Measurements from ENCODE around the gene CEMIP. TPM values are rescaled to one million over a fixed set of nuclear protein-coding genes. Genes with fewer than 3 reads are reported as not detected.

Gene CEMIP
- total RNA-seq, 1 donor from 2014 or later = 0.52 TPM

DNA sequence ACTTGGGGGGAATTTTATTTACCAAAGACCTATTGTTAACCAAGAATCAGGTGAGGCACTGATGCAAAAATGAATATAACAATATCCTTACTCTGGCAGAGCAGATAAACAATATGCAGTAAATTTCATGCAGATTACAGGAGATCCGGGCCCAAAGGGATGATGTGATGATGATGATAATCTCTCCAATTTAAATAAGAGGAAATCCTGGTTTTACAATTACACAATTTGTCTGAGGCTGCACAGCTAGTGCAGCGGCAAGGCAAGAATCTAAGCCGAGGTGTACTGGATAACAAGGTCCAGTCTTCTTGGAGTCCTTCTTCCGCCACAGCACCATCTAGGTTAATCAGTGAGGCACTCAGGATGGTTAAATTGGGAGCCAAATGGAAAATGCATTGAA lies 212.8 kb downstream of the CEMIP start:
- H3K4me3 ChIP-seq (ENCODE audit: low read length in 3 of 3) = no peak overlapping the region
- H3K9ac ChIP-seq (ENCODE audit: low read depth in 1 of 3, low read length in 3 of 3) = no peak overlapping the region
- H3K9me3 ChIP-seq (ENCODE audit: control insufficient read depth in 3 of 3, low read length in 3 of 3) = no peaks in the 10 kb centered on the region
- no peak overlapping the region for H3K27ac ChIP-seq (ENCODE audit: low read depth, low read length)
- H3K36me3 ChIP-seq (ENCODE audit: control insufficient read depth in 3 of 3, insufficient read depth in 3 of 3, low read length in 3 of 3) = no peaks in the 10 kb centered on the region
- peaks cover 19 to 30% (median 21%) of the 10 kb centered on the region in 3 donors for H3K4me1 ChIP-seq (ENCODE audit: control insufficient read depth in 3 of 3, insufficient read depth in 3 of 3, low read length in 3 of 3)
- H3K27me3 ChIP-seq (ENCODE audit: control insufficient read depth in 3 of 3, insufficient read depth in 3 of 3, low read length in 3 of 3) = no peaks in the 10 kb centered on the region

DNA sequence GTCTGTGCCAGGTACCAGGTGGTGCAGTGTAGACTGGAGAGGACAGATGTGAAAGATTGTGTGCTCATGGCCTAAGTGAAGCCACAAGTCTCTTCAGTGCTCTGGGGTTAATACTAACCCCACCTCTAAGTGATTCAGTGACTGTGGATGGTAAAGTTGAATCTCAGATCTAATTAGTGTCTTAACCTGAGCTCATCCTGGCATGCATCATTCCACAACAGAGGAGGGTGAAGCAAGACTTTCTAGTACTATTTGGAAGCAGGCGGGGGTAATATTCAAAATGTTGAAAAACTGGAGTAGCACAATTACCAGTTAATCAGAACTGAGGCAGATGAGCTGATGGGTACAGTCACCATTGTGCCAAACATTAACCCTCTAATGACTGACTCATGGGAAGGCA lies 213.3 kb downstream of the CEMIP start:
- Histone ChIP-seq H3K36me3 (ENCODE audit: control insufficient read depth in 3 of 3, insufficient read depth in 3 of 3, low read length in 3 of 3) (no peaks in the 10 kb centered on the region), H3K27me3 (ENCODE audit: control insufficient read depth in 3 of 3, insufficient read depth in 3 of 3, low read length in 3 of 3) (no peaks in the 10 kb centered on the region), H3K27ac (ENCODE audit: low read depth, low read length) (no peak overlapping the region), H3K4me3 (ENCODE audit: low read length in 3 of 3) (no peak overlapping the region), H3K9ac (ENCODE audit: low read depth in 1 of 3, low read length in 3 of 3) (no peak overlapping the region), H3K4me1 (ENCODE audit: control insufficient read depth in 3 of 3, insufficient read depth in 3 of 3, low read length in 3 of 3) (peaks cover 18 to 28% (median 21%) of the 10 kb centered on the region in 3 donors), H3K9me3 (ENCODE audit: control insufficient read depth in 3 of 3, low read length in 3 of 3) (no peaks in the 10 kb centered on the region)

DNA sequence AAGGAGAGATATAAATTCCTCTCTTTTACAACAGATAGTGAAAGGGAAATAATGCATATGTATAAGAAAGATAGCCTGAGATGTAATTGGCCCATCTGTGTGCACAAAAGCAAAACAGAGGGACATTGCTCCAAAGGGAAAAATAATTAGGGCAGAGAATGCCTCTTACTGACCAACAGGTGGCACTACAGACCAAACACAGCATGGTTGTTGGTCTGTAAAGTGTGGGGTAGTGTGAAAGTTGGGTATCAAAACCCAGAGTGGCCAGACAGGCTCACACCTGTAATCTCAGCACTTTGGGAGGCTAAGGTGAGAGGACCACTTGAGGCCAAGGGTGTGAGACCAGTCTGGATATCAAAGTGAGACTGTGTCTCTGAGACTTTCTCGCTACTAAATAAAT lies 217.1 kb downstream of the CEMIP start:
- Histone ChIP-seq H3K4me1 (ENCODE audit: control insufficient read depth in 3 of 3, insufficient read depth in 3 of 3, low read length in 3 of 3) (peaks cover 5 to 12% (median 9%) of the 10 kb centered on the region in 3 donors), H3K9me3 (ENCODE audit: control insufficient read depth in 3 of 3, low read length in 3 of 3) (no peaks in the 10 kb centered on the region), H3K27me3 (ENCODE audit: control insufficient read depth in 3 of 3, insufficient read depth in 3 of 3, low read length in 3 of 3) (peaks cover 0 to 7% (median 5%) of the 10 kb centered on the region in 3 donors), H3K9ac (ENCODE audit: low read depth in 1 of 3, low read length in 3 of 3) (no peak overlapping the region), H3K27ac (ENCODE audit: low read depth, low read length) (no peak overlapping the region), H3K36me3 (ENCODE audit: control insufficient read depth in 3 of 3, insufficient read depth in 3 of 3, low read length in 3 of 3) (no peaks in the 10 kb centered on the region), H3K4me3 (ENCODE audit: low read length in 3 of 3) (no peak overlapping the region)

DNA sequence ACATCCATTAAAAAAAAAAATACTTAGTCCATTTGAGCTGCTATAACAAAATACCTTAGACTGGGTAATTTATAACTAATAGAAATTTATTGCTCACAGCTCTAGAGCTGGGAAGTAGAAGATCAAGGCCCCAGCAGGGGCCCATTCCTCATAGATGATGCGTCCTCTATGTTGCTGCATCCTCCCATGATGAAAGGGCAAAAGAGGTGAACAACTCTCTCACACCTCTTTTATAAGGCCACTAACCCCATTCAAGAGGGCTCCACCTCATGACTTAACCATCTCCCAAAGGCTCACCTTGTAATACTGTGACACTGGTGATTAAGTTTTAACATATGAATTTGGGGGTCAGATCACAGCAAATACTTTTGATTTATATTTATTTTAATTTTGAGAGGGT lies 218.5 kb downstream of the CEMIP start:
- Histone ChIP-seq H3K9ac (ENCODE audit: low read depth in 1 of 3, low read length in 3 of 3) (no peak overlapping the region), H3K36me3 (ENCODE audit: control insufficient read depth in 3 of 3, insufficient read depth in 3 of 3, low read length in 3 of 3) (no peaks in the 10 kb centered on the region), H3K9me3 (ENCODE audit: control insufficient read depth in 3 of 3, low read length in 3 of 3) (no peaks in the 10 kb centered on the region), H3K4me1 (ENCODE audit: control insufficient read depth in 3 of 3, insufficient read depth in 3 of 3, low read length in 3 of 3) (peaks cover 5 to 10% (median 9%) of the 10 kb centered on the region in 3 donors), H3K27me3 (ENCODE audit: control insufficient read depth in 3 of 3, insufficient read depth in 3 of 3, low read length in 3 of 3) (peaks cover 9 to 17% (median 14%) of the 10 kb centered on the region in 3 donors), H3K27ac (ENCODE audit: low read depth, low read length) (no peak overlapping the region), H3K4me3 (ENCODE audit: low read length in 3 of 3) (no peak overlapping the region)

DNA sequence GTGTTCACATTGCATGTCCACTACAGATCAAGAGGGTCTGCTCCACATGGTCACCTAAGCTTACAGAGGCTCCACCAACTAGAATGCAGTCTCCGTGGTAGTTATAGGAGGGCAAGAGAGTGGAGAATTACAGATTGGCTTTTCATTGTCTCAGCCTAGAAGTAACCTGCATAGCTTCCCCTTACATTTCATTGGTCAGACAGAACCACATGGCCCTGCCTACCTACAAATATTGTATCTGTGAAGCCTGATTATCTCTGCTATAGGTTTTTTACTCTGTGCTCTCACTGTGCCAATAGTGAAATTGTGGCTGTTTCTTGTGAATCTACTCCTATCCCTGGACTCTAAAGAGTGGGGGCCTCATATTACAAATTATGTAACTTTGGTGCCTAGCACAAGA lies 219.1 kb downstream of the CEMIP start:
- H3K36me3 ChIP-seq (ENCODE audit: control insufficient read depth in 3 of 3, insufficient read depth in 3 of 3, low read length in 3 of 3) = peaks cover 0 to 2% (median 0%) of the 10 kb centered on the region in 3 donors
- peaks cover 13 to 22% (median 18%) of the 10 kb centered on the region in 3 donors for H3K27me3 ChIP-seq (ENCODE audit: control insufficient read depth in 3 of 3, insufficient read depth in 3 of 3, low read length in 3 of 3)
- H3K4me3 ChIP-seq (ENCODE audit: low read length in 3 of 3) = no peak overlapping the region
- no peaks in the 10 kb centered on the region for H3K9me3 ChIP-seq (ENCODE audit: control insufficient read depth in 3 of 3, low read length in 3 of 3)
- no peak overlapping the region for H3K9ac ChIP-seq (ENCODE audit: low read depth in 1 of 3, low read length in 3 of 3)
- H3K27ac ChIP-seq (ENCODE audit: low read depth, low read length) = no peak overlapping the region
- peaks cover 8 to 13% (median 13%) of the 10 kb centered on the region in 3 donors for H3K4me1 ChIP-seq (ENCODE audit: control insufficient read depth in 3 of 3, insufficient read depth in 3 of 3, low read length in 3 of 3)

DNA sequence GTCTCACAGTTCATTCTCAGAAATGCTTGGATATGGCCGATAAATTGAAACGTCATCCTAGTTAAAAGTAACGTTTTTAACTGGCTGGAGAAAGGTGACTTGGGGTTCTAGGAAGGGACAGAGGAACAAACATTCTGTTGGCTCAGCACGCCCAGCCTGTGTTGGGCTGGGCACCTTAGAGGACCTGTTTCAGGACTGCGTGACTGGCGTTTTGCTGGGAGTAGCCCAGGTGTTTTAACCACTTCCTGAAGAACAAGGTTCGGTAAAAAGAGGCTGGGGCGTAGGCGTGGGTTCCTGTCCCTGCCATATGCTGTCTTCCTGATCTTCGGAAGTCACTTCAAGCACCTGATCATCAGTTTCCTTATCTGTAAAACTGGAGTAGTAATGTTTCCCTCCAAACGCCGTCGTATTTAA lies 220.5 kb downstream of the CEMIP start:
- Histone ChIP-seq H3K4me3 (ENCODE audit: low read length in 3 of 3) (peak overlapping the region in 2 of 3 donors; percentile 68 to 75), H3K27ac (ENCODE audit: low read depth, low read length) (no peak overlapping the region), H3K9me3 (ENCODE audit: control insufficient read depth in 3 of 3, low read length in 3 of 3) (no peaks in the 10 kb centered on the region), H3K27me3 (ENCODE audit: control insufficient read depth in 3 of 3, insufficient read depth in 3 of 3, low read length in 3 of 3) (peaks cover 13 to 22% (median 20%) of the 10 kb centered on the region in 3 donors), H3K4me1 (ENCODE audit: control insufficient read depth in 3 of 3, insufficient read depth in 3 of 3, low read length in 3 of 3) (peaks cover 8 to 13% (median 13%) of the 10 kb centered on the region in 3 donors), H3K36me3 (ENCODE audit: control insufficient read depth in 3 of 3, insufficient read depth in 3 of 3, low read length in 3 of 3) (peaks cover 0 to 2% (median 0%) of the 10 kb centered on the region in 3 donors), H3K9ac (ENCODE audit: low read depth in 1 of 3, low read length in 3 of 3) (peak overlapping the region in 1 of 3 donors; percentile 81)

DNA sequence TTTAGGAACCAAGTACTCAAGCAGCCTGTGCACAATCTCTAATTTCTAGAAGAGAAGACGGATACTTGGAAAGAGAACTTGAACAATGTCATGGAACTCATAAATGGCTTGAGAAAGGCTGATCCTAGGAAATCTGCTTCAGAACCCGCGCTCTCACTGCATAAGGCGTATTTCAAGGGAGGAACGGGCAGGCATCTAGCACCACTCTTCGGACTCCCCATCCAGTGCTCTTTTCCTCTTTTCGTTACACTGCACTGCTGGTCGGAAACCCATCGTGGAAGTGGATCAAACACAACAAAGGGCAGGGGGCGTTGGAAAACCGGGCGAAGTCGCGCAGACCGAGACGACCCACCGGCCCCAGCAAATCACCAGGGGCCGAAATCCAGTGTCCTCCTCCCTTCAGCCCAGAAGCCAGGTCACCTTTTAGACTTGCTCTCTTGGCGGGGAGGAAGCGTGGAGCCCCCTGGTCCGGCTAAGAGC lies 221.0 kb downstream of the CEMIP start:
- Histone ChIP-seq H3K27ac (ENCODE audit: low read depth, low read length) (peak overlapping the region; percentile 91), H3K36me3 (ENCODE audit: control insufficient read depth in 3 of 3, insufficient read depth in 3 of 3, low read length in 3 of 3) (peaks cover 0 to 2% (median 0%) of the 10 kb centered on the region in 3 donors), H3K4me1 (ENCODE audit: control insufficient read depth in 3 of 3, insufficient read depth in 3 of 3, low read length in 3 of 3) (peaks cover 8 to 13% (median 13%) of the 10 kb centered on the region in 3 donors), H3K4me3 (ENCODE audit: low read length in 3 of 3) (peak overlapping the region; percentile 68 to 75 (median 70)), H3K9me3 (ENCODE audit: control insufficient read depth in 3 of 3, low read length in 3 of 3) (no peaks in the 10 kb centered on the region), H3K27me3 (ENCODE audit: control insufficient read depth in 3 of 3, insufficient read depth in 3 of 3, low read length in 3 of 3) (peaks cover 13 to 22% (median 20%) of the 10 kb centered on the region in 3 donors), H3K9ac (ENCODE audit: low read depth in 1 of 3, low read length in 3 of 3) (peak overlapping the region; percentile 79 to 85 (median 81))

DNA sequence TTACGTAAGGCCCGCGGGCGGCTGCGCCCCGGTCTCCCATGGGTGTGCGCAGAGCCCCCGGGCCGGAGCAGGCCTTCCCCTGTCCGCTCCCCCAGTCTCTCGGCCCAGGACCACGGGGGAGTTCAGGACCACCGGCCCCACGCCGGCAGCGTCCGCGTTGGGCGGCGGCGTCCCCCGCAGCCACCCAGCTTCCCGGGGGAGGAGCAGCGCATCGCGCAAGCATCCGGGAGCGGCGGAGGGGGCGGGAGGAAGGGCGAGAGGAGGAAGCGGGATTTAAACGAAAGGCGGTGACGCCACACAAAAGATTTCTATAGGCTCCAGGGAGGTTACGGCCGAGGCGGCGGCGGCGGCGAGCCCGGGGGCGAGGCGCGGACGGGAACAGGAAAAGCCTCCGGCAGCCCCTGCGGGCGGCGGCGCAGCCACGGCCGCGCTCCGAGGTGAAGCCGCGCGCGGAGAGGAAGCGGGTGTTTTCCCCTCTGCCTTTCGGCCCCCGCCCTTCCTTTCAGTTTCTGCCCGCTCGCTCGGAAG lies 221.5 kb downstream of the CEMIP start, which contains the start of gene TLNRD1:
TSS of gene TLNRD1 (plus strand) at position 300 of the 528 bp plus-strand sequence. CDS start 1,349 bp downstream, outside the sequence.
- Histone ChIP-seq H3K36me3 (ENCODE audit: control insufficient read depth in 3 of 3, insufficient read depth in 3 of 3, low read length in 3 of 3) (peaks cover 0 to 2% (median 0%) of the 10 kb centered on the region in 3 donors), H3K9me3 (ENCODE audit: control insufficient read depth in 3 of 3, low read length in 3 of 3) (no peaks in the 10 kb centered on the region), H3K9ac (ENCODE audit: low read depth in 1 of 3, low read length in 3 of 3) (peak within 1 kb of the TSS; percentile 79 to 85 (median 81)), H3K27ac (ENCODE audit: low read depth, low read length) (peak within 1 kb of the TSS; percentile 91), H3K27me3 (ENCODE audit: control insufficient read depth in 3 of 3, insufficient read depth in 3 of 3, low read length in 3 of 3) (peaks cover 13 to 22% (median 20%) of the 10 kb centered on the region in 3 donors), H3K4me3 (ENCODE audit: low read length in 3 of 3) (peak within 1 kb of the TSS; percentile 68 to 75 (median 70)), H3K4me1 (ENCODE audit: control insufficient read depth in 3 of 3, insufficient read depth in 3 of 3, low read length in 3 of 3) (peaks cover 8 to 13% (median 13%) of the 10 kb centered on the region in 3 donors)
